ENCODE data around the gene GCNT1.

GRCh38 chr9:76478226-76478625 is 19.2 kb downstream of the GCNT1 start:
- no peak for TF ChIP-seq POLR2A (IDR thresholded peaks at IDR 0.05; ENCODE audit: low read depth, low read length)
- TF ChIP-seq, protein P1, sequence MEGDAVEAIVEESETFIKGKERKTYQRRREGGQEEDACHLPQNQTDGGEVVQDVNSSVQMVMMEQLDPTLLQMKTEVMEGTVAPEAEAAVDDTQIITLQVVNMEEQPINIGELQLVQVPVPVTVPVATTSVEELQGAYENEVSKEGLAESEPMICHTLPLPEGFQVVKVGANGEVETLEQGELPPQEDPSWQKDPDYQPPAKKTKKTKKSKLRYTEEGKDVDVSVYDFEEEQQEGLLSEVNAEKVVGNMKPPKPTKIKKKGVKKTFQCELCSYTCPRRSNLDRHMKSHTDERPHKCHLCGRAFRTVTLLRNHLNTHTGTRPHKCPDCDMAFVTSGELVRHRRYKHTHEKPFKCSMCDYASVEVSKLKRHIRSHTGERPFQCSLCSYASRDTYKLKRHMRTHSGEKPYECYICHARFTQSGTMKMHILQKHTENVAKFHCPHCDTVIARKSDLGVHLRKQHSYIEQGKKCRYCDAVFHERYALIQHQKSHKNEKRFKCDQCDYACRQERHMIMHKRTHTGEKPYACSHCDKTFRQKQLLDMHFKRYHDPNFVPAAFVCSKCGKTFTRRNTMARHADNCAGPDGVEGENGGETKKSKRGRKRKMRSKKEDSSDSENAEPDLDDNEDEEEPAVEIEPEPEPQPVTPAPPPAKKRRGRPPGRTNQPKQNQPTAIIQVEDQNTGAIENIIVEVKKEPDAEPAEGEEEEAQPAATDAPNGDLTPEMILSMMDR (conservative IDR thresholded peaks at IDR 0.05; ENCODE audit: low read depth, low read length): no peak
- no peak for TF ChIP-seq MXI1 (IDR thresholded peaks at IDR 0.05; ENCODE audit: borderline replicate concordance, low read depth, low read length)
